ENCODE results near the gene OR6C75. TPM values are rescaled to one million over a fixed set of nuclear protein-coding genes. Genes with fewer than 3 reads are reported as not detected.
"Not testable (repeated sequence)": the region's sequence is repeated elsewhere in the genome, so short reads cannot be mapped to it uniquely, and the experiment has no call there.

OR6C75 gene
- total and polyA plus RNA-seq, 3 donors from 2014 or later = 0.12 to 0.87 TPM; not detected in 1

- H3K36me3 ChIP-seq (ENCODE audit: low read depth, missing control alignments); DNase-seq; H3K4me3 ChIP-seq; H3K27ac ChIP-seq; H3K9me3 ChIP-seq; H3K27me3 ChIP-seq; H3K4me1 ChIP-seq; intact Hi-C loops (cut with DNase I; ENCODE audit: low total_unique reads): not testable (repeated sequence)
- WGBS, 2 donors = 15 to 16% methylated on average over 7 to 8 of the region's 34 CpGs
These were observed 52.1 kb downstream of the OR6C75 start for GRCh38 chr12:55414889-55415288.

DNA sequence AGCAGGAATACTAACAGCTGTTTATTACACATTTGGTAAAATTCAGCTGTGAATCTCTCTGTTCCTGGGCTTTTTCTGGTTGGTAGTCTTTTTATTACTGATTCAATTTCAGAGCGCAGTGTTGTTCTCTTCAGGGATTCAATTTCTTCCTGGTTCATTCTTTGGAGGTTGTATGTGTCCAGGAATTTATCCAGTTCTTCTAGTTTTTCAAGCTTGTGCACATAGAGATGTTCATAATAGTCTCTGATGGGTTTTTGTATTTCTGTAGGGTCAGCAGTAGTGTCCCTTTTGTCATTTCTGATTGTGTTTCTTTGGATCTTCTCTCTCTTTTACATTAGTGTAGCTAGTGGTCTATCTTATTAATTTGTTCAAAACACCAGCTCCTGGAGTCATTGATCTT is 54.2 kb downstream of the OR6C75 start:
- intact Hi-C loops (cut with DNase I; ENCODE audit: low total_unique reads) = no loop called here
- Histone ChIP-seq H3K27me3 (no peaks in the 10 kb centered on the region), H3K9me3 (no peaks in the 10 kb centered on the region), H3K4me1 (no peaks in the 10 kb centered on the region), H3K36me3 (ENCODE audit: low read depth, missing control alignments) (no peaks in the 10 kb centered on the region), H3K27ac (no peak overlapping the region), H3K4me3 (no peak overlapping the region)
- no peak for TF ChIP-seq POLR2A (IDR thresholded peaks at IDR 0.05)
- TF ChIP-seq, protein P1, sequence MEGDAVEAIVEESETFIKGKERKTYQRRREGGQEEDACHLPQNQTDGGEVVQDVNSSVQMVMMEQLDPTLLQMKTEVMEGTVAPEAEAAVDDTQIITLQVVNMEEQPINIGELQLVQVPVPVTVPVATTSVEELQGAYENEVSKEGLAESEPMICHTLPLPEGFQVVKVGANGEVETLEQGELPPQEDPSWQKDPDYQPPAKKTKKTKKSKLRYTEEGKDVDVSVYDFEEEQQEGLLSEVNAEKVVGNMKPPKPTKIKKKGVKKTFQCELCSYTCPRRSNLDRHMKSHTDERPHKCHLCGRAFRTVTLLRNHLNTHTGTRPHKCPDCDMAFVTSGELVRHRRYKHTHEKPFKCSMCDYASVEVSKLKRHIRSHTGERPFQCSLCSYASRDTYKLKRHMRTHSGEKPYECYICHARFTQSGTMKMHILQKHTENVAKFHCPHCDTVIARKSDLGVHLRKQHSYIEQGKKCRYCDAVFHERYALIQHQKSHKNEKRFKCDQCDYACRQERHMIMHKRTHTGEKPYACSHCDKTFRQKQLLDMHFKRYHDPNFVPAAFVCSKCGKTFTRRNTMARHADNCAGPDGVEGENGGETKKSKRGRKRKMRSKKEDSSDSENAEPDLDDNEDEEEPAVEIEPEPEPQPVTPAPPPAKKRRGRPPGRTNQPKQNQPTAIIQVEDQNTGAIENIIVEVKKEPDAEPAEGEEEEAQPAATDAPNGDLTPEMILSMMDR (IDR thresholded peaks at IDR 0.05) = no peak
- no peak for DNase-seq
- 88 to 94% methylated on average over 1 of the region's 1 CpG for whole genome bisulfite sequencing, 2 donors

Other genes starting within 250 kb of the OR6C75 start
- gene OR9K2, start 236.6 kb upstream of the OR6C75 start, total RNA-seq = under 1 TPM; 0.31 to 0.39 TPM
- not detected for gene OR9K2, start 236.6 kb upstream of the OR6C75 start, polyA plus RNA-seq (ENCODE audit: insufficient read depth, low read depth, low replicate concordance)
- gene OR10A7, start 141.9 kb upstream of the OR6C75 start, total RNA-seq = not detected
- gene OR10A7, start 141.9 kb upstream of the OR6C75 start, polyA plus RNA-seq (ENCODE audit: insufficient read depth, low read depth, low replicate concordance) = not detected
- gene OR6C74, start 118.4 kb upstream of the OR6C75 start, total RNA-seq = not detected
- gene OR6C74, start 118.4 kb upstream of the OR6C75 start, polyA plus RNA-seq (ENCODE audit: insufficient read depth, low read depth, low replicate concordance) = not detected
- gene OR6C6, start 66.4 kb upstream of the OR6C75 start, total RNA-seq = not detected
- gene OR6C6, start 66.4 kb upstream of the OR6C75 start, polyA plus RNA-seq (ENCODE audit: insufficient read depth, low read depth, low replicate concordance) = not detected
- gene OR6C1, start 48.6 kb upstream of the OR6C75 start, total RNA-seq = not detected
- gene OR6C1, start 48.6 kb upstream of the OR6C75 start, polyA plus RNA-seq (ENCODE audit: insufficient read depth, low read depth, low replicate concordance) = not detected
- gene OR6C3, start 32.2 kb upstream of the OR6C75 start, total RNA-seq = under 1 TPM in 1 of 2 donors, not detected in 1; 0.55 TPM
- gene OR6C3, start 32.2 kb upstream of the OR6C75 start, polyA plus RNA-seq (ENCODE audit: insufficient read depth, low read depth, low replicate concordance) = not detected
- not detected for gene OR6C65, start 37.6 kb downstream of the OR6C75 start, total RNA-seq
- gene OR6C65, start 37.6 kb downstream of the OR6C75 start, polyA plus RNA-seq (ENCODE audit: insufficient read depth, low read depth, low replicate concordance) = not detected
- not detected for gene OR6C76, start 63.3 kb downstream of the OR6C75 start, total RNA-seq
- gene OR6C76, start 63.3 kb downstream of the OR6C75 start, polyA plus RNA-seq (ENCODE audit: insufficient read depth, low read depth, low replicate concordance) = not detected
- gene OR6C2, start 81.1 kb downstream of the OR6C75 start, total RNA-seq = under 1 TPM in 1 of 2 donors, not detected in 1; 0.12 TPM
- not detected for gene OR6C2, start 81.1 kb downstream of the OR6C75 start, polyA plus RNA-seq (ENCODE audit: insufficient read depth, low read depth, low replicate concordance)
- gene OR6C70, start 107.2 kb downstream of the OR6C75 start, total RNA-seq = not detected
- gene OR6C70, start 107.2 kb downstream of the OR6C75 start, polyA plus RNA-seq (ENCODE audit: insufficient read depth, low read depth, low replicate concordance) = not detected
- not detected for gene OR6C68, start 129.4 kb downstream of the OR6C75 start, total RNA-seq
- gene OR6C68, start 129.4 kb downstream of the OR6C75 start, polyA plus RNA-seq (ENCODE audit: insufficient read depth, low read depth, low replicate concordance) = not detected
- gene OR6C4, start 186.6 kb downstream of the OR6C75 start, total RNA-seq = not detected
- not detected for gene OR6C4, start 186.6 kb downstream of the OR6C75 start, polyA plus RNA-seq (ENCODE audit: insufficient read depth, low read depth, low replicate concordance)
- gene OR2AP1, start 209.5 kb downstream of the OR6C75 start, total RNA-seq = not detected
- not detected for gene OR2AP1, start 209.5 kb downstream of the OR6C75 start, polyA plus RNA-seq (ENCODE audit: insufficient read depth, low read depth, low replicate concordance)